Measurements from ENCODE around the gene C8A.
A peak's percentile ranks its signal among the peaks of the same experiment; 100 is the strongest.

GRCh38 chr1:56873213-56873612 is 18.6 kb downstream of the C8A start:
- TF ChIP-seq CTCF (IDR thresholded peaks at IDR 0.05; ENCODE audit: insufficient read depth, low read length) (no peak), POLR2AphosphoS5 (IDR thresholded peaks at IDR 0.05; ENCODE audit: low read depth) (no peak), REST (IDR thresholded peaks at IDR 0.05; ENCODE audit: insufficient replicate concordance, low read depth) (no peak), GABPA (IDR thresholded peaks at IDR 0.05; ENCODE audit: low read depth) (no peak), SPI1 (IDR thresholded peaks at IDR 0.05; ENCODE audit: borderline replicate concordance, low read depth) (peak; percentile 49)
